Transverse colon (tissue), 4 donors: Measurements from ENCODE around the gene PARP3. TPM values are rescaled to one million over a fixed set of nuclear protein-coding genes. Genes with fewer than 3 reads are reported as not detected.

ENCODE experiments used
- DNase-seq: peaks from one replicate; pipeline ENCODE4 v3.0.0-alpha.2; 2019
- H3K27ac ChIP-seq, 4 donors: fragments of 200-600 bp; sonication (generic); 2 replicates each; pipeline ENCODE4 v1.5.1; 2016 to 2018; ENCODE audit warnings: inconsistent platforms in 4 of 4
- H3K27me3 ChIP-seq: fragments of 200-600 bp; sonication (generic); 2 replicates; pipeline ENCODE4 v1.5.1; 2017; ENCODE audit warnings: inconsistent platforms
- H3K36me3 ChIP-seq, 4 donors: fragments of 200-600 bp; sonication (generic); 2 replicates each; pipeline ENCODE4 v1.5.1; 2017 to 2019; ENCODE audit warnings: inconsistent platforms in 4 of 4
- H3K4me1 ChIP-seq, 4 donors: fragments of 200-600 bp; sonication (generic); 2 replicates each; pipeline ENCODE4 v1.5.1; 2017 to 2020; ENCODE audit warnings: inconsistent platforms in 4 of 4
- H3K4me3 ChIP-seq, 4 donors: fragments of 200-600 bp; sonication (generic); 1 replicate in 1 of 4; 2 replicates in 3 of 4; pipeline versions ENCODE4 v1.5.1 to v1.6.1; 2017 to 2019; ENCODE audit warnings: inconsistent platforms in 4 of 4
- H3K9me3 ChIP-seq, 2 donors: fragments of 200-600 bp; sonication (generic); 2 replicates each; pipeline ENCODE4 v1.5.1; 2017 to 2019; ENCODE audit warnings: inconsistent platforms in 2 of 2
- EP300 ChIP-seq: sonication (generic); formaldehyde crosslinking; IDR thresholded peaks from one replicate; pipeline ENCODE4 v1.6.1; 2017; ENCODE audit warnings: antibody characterized with exemption, low read depth
- POLR2A ChIP-seq: fragments of 450-650 bp; IDR thresholded peaks from one replicate; pipeline ENCODE4 v1.6.1; 2016; ENCODE audit warnings: antibody characterized with exemption, mild to moderate bottlenecking, moderate library complexity
- POLR2AphosphoS5 ChIP-seq, 3 donors: sonication (generic); formaldehyde crosslinking; IDR thresholded peaks; one replicate each; pipeline ENCODE4 v1.6.1; 2016; ENCODE audit warnings: antibody characterized with exemption in 3 of 3
- WGBS, 2 donors: methylation state at CpG; one replicate each; pipeline ENCODE4 v1.1.5; 2018; ENCODE audit warnings: low coverage in 1 of 2; 5-methylcytosine and 5-hydroxymethylcytosine counted together
- in situ Hi-C, 4 donors: fragments of 200-750 bp; cut with MboI; loops; one replicate each; pipeline versions ENCODE4 v1.15.0 to v1.15.1; 2017; ENCODE audit warnings: low sequenced_read_pairs in 3 of 4, low pct_ligation_motif_present in 1 of 4, low pct_unique_long_range_greater_than_20kb in 1 of 4
- intact Hi-C: fragments of 100-400 bp; cut with DNase I; formaldehyde crosslinking; loops from one replicate; pipeline ENCODE4 v1.15.1; 2023; ENCODE audit warnings: low total_unique reads
- total RNA-seq, 4 donors: library from RNA; depleted of rRNA; stranded (reverse); fragments of >200 nt; gene quantifications; one replicate each; pipeline ENCODE4 v1.1.0, GENCODE V29; 2016
- TF ChIP-seq, protein P1 (sequence below), 5 experiments: fragments of 200-600 bp in 3 of 5; fragments of 450-650 bp in 2 of 5; sonication (generic) in 3 of 5; IDR thresholded peaks; 1 replicate in 2 of 5; 2 replicates in 3 of 5; pipeline ENCODE4 v1.5.1; 2016 to 2017; ENCODE audit warnings: antibody characterized with exemption in 5 of 5, inconsistent platforms in 3 of 5, mild to moderate bottlenecking in 2 of 5, moderate library complexity in 1 of 5

PARP3 gene
- total RNA-seq, 4 donors from 2014 or later, result 18.3 to 64.7 (median 42.1) TPM

DNA sequence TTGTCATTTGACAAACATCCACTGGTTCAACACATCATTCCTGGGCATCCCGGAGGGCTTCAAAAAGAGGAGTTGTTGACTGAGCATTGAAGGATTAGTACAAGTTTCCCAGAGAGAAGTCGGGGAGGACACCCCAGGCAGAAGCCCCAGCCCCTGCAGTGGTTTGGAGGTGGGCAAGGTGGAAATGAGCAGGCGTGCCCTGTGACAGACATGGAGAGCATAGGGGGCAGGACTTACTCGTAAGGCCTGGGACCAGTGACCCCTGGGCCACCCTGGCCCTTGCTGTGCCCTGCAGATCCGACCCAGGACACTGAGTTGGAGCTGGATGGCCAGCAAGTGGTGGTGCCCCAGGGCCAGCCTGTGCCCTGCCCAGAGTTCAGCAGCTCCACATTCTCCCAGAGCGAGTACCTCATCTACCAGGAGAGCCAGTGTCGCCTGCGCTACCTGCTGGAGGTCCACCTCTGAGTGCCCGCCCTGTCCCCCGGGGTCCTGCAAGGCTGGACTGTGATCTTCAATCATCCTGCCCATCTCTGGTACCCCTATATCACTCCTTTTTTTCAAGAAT lies 5.9 kb downstream of the PARP3 start:
- intact Hi-C loops (loop anchor here (5.0 kb wide), 1 partner anchor 1864 kb away; no protein-coding TSS in a partner anchor), in situ Hi-C loops (no loop called here)
- no peaks in the 10 kb centered on the region for H3K27me3 ChIP-seq
- no peak for DNase-seq
- no peak overlapping the region for H3K27ac ChIP-seq
- H3K9me3 ChIP-seq, result no peaks in the 10 kb centered on the region
- 97% methylated on average over 10 of the region's 10 CpGs; no CpG with 5 or more reads in 1 of the 2 donors for WGBS, 2 donors
- TF ChIP-seq, protein P1, sequence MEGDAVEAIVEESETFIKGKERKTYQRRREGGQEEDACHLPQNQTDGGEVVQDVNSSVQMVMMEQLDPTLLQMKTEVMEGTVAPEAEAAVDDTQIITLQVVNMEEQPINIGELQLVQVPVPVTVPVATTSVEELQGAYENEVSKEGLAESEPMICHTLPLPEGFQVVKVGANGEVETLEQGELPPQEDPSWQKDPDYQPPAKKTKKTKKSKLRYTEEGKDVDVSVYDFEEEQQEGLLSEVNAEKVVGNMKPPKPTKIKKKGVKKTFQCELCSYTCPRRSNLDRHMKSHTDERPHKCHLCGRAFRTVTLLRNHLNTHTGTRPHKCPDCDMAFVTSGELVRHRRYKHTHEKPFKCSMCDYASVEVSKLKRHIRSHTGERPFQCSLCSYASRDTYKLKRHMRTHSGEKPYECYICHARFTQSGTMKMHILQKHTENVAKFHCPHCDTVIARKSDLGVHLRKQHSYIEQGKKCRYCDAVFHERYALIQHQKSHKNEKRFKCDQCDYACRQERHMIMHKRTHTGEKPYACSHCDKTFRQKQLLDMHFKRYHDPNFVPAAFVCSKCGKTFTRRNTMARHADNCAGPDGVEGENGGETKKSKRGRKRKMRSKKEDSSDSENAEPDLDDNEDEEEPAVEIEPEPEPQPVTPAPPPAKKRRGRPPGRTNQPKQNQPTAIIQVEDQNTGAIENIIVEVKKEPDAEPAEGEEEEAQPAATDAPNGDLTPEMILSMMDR (IDR thresholded peaks at IDR 0.05), result no peak
- TF ChIP-seq POLR2A, result no peak
- TF ChIP-seq EP300, result no peak
- no peak for TF ChIP-seq POLR2AphosphoS5 (IDR thresholded peaks at IDR 0.05)
- no peaks in the 10 kb centered on the region for H3K36me3 ChIP-seq
- peaks cover 0 to 4% (median 2%) of the 10 kb centered on the region in 4 donors for H3K4me1 ChIP-seq
- H3K4me3 ChIP-seq, result no peak overlapping the region

DNA sequence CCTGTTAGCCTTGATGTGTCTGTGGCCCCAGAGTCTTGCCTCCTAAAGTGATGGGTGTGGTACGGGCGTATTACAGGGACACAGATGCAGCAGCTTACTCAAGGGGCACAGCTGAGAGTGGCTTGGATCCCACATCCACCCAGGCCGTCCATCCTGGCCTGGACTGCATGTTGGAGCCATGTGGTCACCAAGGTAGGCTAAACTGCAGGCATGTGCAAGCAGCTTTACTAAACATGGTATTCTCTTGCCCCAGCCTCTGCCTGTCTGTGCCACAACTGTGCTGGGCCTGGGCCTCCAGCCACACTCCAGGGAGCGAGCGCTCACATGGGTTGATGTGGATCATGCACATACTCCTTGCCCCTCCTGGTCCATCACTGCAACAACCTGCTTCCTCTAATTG lies 7.0 kb downstream of the PARP3 start:
- in situ Hi-C loops, result no loop called here
- Histone ChIP-seq H3K27ac (no peak overlapping the region), H3K27me3 (no peaks in the 10 kb centered on the region), H3K9me3 (no peaks in the 10 kb centered on the region), H3K4me1 (no peaks in the 10 kb centered on the region), H3K36me3 (no peaks in the 10 kb centered on the region), H3K4me3 (no peak overlapping the region)
- TF ChIP-seq POLR2AphosphoS5 (IDR thresholded peaks at IDR 0.05) (no peak), EP300 (no peak), POLR2A (no peak)
- TF ChIP-seq, protein P1 (IDR thresholded peaks at IDR 0.05), result no peak
- intact Hi-C loops, result loop anchor here (5.0 kb wide), 1 partner anchor 1863 kb away; no protein-coding TSS in a partner anchor
- DNase-seq, result no peak
- WGBS, 2 donors, result 97% methylated on average over 5 of the region's 5 CpGs; no CpG with 5 or more reads in 1 of the 2 donors

DNA sequence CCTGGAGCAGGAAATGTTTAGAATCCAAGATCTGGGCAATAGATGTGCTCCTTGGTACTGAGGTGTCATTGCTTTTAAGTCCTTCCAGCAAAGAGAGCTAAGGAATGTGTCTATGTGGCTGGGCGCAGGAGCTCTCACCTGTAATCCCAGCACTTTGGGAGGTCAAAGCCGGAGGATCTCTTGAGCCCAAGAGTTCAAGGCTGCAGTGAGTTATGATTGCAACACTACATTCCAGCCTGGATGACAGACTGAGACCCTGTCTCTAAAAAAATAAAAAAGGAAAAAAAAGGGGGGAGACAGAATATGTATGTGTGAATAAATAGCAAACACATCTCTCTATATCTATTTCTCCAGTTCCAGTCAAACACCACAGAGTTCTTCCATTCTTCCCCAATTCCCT lies 8.7 kb downstream of the PARP3 start:
- Histone ChIP-seq H3K36me3 (no peaks in the 10 kb centered on the region), H3K27me3 (peaks cover 12% of the 10 kb centered on the region), H3K27ac (no peak overlapping the region), H3K4me1 (peaks cover 0 to 8% (median 2%) of the 10 kb centered on the region in 4 donors), H3K9me3 (no peaks in the 10 kb centered on the region), H3K4me3 (no peak overlapping the region)
- in situ Hi-C loops (no loop called here), intact Hi-C loops (no loop called here)
- DNase-seq, result no peak
- 100% methylated on average over 1 to 2 of the region's 2 CpGs for WGBS, 2 donors
- TF ChIP-seq POLR2A (no peak), POLR2AphosphoS5 (IDR thresholded peaks at IDR 0.05) (no peak)

DNA sequence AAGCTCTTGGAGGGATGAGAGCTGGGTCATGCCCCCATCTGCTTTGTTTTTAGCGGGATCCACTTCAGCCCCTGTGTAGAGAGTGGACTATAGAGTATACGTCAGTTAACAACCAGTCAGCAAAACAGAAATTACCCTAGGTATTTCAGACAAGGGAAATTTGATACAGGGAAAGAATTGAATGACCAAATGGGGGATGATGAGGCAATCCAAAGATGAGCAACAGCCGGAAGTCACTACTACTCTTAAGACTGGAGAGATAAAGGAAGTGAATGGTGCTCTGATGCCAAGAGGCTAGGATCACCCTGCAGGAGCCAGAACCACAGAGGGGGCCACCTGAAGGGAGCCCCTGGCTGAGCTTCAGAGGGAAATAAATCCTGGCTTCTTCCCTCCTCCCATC lies 11.3 kb downstream of the PARP3 start:
- intact Hi-C loops (no loop called here), in situ Hi-C loops (no loop called here)
- Histone ChIP-seq H3K36me3 (no peaks in the 10 kb centered on the region), H3K9me3 (no peaks in the 10 kb centered on the region), H3K4me1 (peaks cover 0 to 16% (median 10%) of the 10 kb centered on the region in 4 donors), H3K4me3 (no peak overlapping the region), H3K27me3 (peaks cover 20% of the 10 kb centered on the region), H3K27ac (no peak overlapping the region)
- WGBS, 2 donors, result 65 to 79% methylated on average over 3 of the region's 3 CpGs
- TF ChIP-seq, protein P1 (IDR thresholded peaks at IDR 0.05), result no peak
- TF ChIP-seq POLR2A (no peak), POLR2AphosphoS5 (IDR thresholded peaks at IDR 0.05) (no peak), EP300 (no peak)
- no peak for DNase-seq
